ENCODE results near the gene SS18L1. TPM values are rescaled to one million over a fixed set of nuclear protein-coding genes. Genes with fewer than 3 reads are reported as not detected.

SS18L1 gene
- total RNA-seq, 2 donors from 2014 or later = 10.1 to 17.7 TPM

- no peak overlapping the region for H3K9ac ChIP-seq (ENCODE audit: low read depth in 2 of 2, low read length in 2 of 2)
- intact Hi-C loops (cut with DNase I) = no loop called here
- no peaks in the 10 kb centered on the region for H3K9me3 ChIP-seq
- no peaks in the 10 kb centered on the region for H3K4me1 ChIP-seq
- no peaks in the 10 kb centered on the region for H3K27me3 ChIP-seq
- no peak overlapping the region for H3K4me3 ChIP-seq
- no peak for DNase-seq
- no peak overlapping the region for H3K27ac ChIP-seq
- H3K36me3 ChIP-seq = peaks cover 7% of the 10 kb centered on the region
- TF ChIP-seq CTCF (IDR thresholded peaks at IDR 0.05) = no peak
Observed at GRCh38 chr20:62193079-62194025, 49.8 kb downstream of the SS18L1 start.

- H3K36me3 ChIP-seq = peaks cover 13% of the 10 kb centered on the region
- no peak for TF ChIP-seq CTCF (IDR thresholded peaks at IDR 0.05)
Observed at GRCh38 chr20:62195075-62195405, 51.5 kb downstream of the SS18L1 start.

GRCh38 chr20:62195736-62196135 is 52.2 kb downstream of the SS18L1 start:
- no peak overlapping the region for H3K4me3 ChIP-seq
- no peaks in the 10 kb centered on the region for H3K9me3 ChIP-seq
- no peak overlapping the region for H3K27ac ChIP-seq
- no peak for DNase-seq
- no peak for TF ChIP-seq CTCF (IDR thresholded peaks at IDR 0.05)
- intact Hi-C loops (cut with DNase I) = no loop called here
- no peaks in the 10 kb centered on the region for H3K4me1 ChIP-seq
- H3K9ac ChIP-seq (ENCODE audit: low read depth in 2 of 2, low read length in 2 of 2) = no peak overlapping the region
- no peaks in the 10 kb centered on the region for H3K27me3 ChIP-seq
- H3K36me3 ChIP-seq = peaks cover 13% of the 10 kb centered on the region

More at GRCh38 chr20:62195075-62195405, 51.5 kb downstream of the SS18L1 start:
- no peaks in the 10 kb centered on the region for H3K4me1 ChIP-seq
- H3K9me3 ChIP-seq = no peaks in the 10 kb centered on the region
- no peak overlapping the region for H3K27ac ChIP-seq
- intact Hi-C loops (cut with DNase I) = no loop called here
- DNase-seq = no peak
- no peaks in the 10 kb centered on the region for H3K27me3 ChIP-seq
- no peak overlapping the region for H3K4me3 ChIP-seq
- no peak overlapping the region for H3K9ac ChIP-seq (ENCODE audit: low read depth in 2 of 2, low read length in 2 of 2)

- intact Hi-C loops (cut with DNase I) = no loop called here
- H3K27ac ChIP-seq = no peak overlapping the region
- peaks cover 13% of the 10 kb centered on the region for H3K36me3 ChIP-seq
- H3K4me1 ChIP-seq = no peaks in the 10 kb centered on the region
- H3K9ac ChIP-seq (ENCODE audit: low read depth in 2 of 2, low read length in 2 of 2) = no peak overlapping the region
- DNase-seq = no peak
- no peaks in the 10 kb centered on the region for H3K27me3 ChIP-seq
- TF ChIP-seq CTCF (IDR thresholded peaks at IDR 0.05) = no peak
- H3K4me3 ChIP-seq = no peak overlapping the region
- no peaks in the 10 kb centered on the region for H3K9me3 ChIP-seq
Observed at GRCh38 chr20:62196286-62196685, 52.7 kb downstream of the SS18L1 start.

- Histone ChIP-seq H3K9ac (ENCODE audit: low read depth in 2 of 2, low read length in 2 of 2) (no peak overlapping the region), H3K27ac (no peak overlapping the region), H3K27me3 (no peaks in the 10 kb centered on the region), H3K4me1 (no peaks in the 10 kb centered on the region), H3K4me3 (no peak overlapping the region), H3K36me3 (peaks cover 13% of the 10 kb centered on the region), H3K9me3 (no peaks in the 10 kb centered on the region)
- intact Hi-C loops (cut with DNase I) = no loop called here
- DNase-seq = no peak
- TF ChIP-seq CTCF (IDR thresholded peaks at IDR 0.05) = no peak
Observed at GRCh38 chr20:62197311-62197710, 53.7 kb downstream of the SS18L1 start.

All from colonic mucosa (tissue), 4 donors.